Caco-2 (cell line): ENCODE data around the gene SLIT3. TPM values are rescaled to one million over a fixed set of nuclear protein-coding genes. Genes with fewer than 3 reads are reported as not detected.

Experiments
- BruUV-seq: library from RNA; stranded (reverse); fragments of 400-500 nt; replicated peaks from 2 replicates; lab custom pipeline; 2021; lab: Mats Ljungman, UMichigan
- CTCF ChIA-PET: fragments of 300-600 bp; sonication (Branson Sonifier 250); formaldehyde crosslinking; loops from one replicate; lab custom pipeline; 2022; ENCODE audit warnings: antibody characterized with exemption; lab: Charles Lee
- POLR2A ChIA-PET: fragments of 300-600 bp; sonication (Branson Sonifier 250); formaldehyde crosslinking; loops from one replicate; lab custom pipeline; 2022; ENCODE audit warnings: antibody characterized with exemption; lab: Charles Lee
- DNase-seq, 2 experiments: peaks; one replicate each; pipeline versions ENCODE4 v3.0.0 to v3.0.0-alpha.2; 2020 to 2022
- H3K27me3 ChIP-seq: replicated peaks from 2 replicates; pipeline ENCODE4 v1.6.0; 2011; ENCODE audit warnings: low read length; ENCODE audit not compliant: control insufficient read depth, insufficient read depth
- H3K36me3 ChIP-seq: 2 replicates; pipeline ENCODE4 v1.5.1; 2011; ENCODE audit warnings: low read length; ENCODE audit not compliant: control insufficient read depth, insufficient read depth
- H3K4me1 ChIP-seq: fragments of 250-450 bp; sonication (Bioruptor Pico); 2 replicates; pipeline ENCODE4 v1.5.1; 2020; ENCODE audit warnings: mild to moderate bottlenecking
- H3K4me3 ChIP-seq: 2 replicates; pipeline ENCODE4 v1.5.1; 2011; ENCODE audit warnings: low read depth, mild to moderate bottlenecking, control low read depth, low read length
- H3K9me3 ChIP-seq: fragments of 250-450 bp; sonication (Bioruptor Pico); 2 replicates; pipeline ENCODE4 v1.5.1; 2020; ENCODE audit warnings: mild to moderate bottlenecking, moderate library complexity
- H3K27ac Mint-ChIP-seq: one replicate; pipeline ENCODE4 v1.8.0; 2022; ENCODE audit warnings: mixed read lengths; ENCODE audit not compliant: unreplicated experiment
- H3K27me3 Mint-ChIP-seq: one replicate; pipeline ENCODE4 v1.8.0; 2022; ENCODE audit warnings: mixed read lengths; ENCODE audit not compliant: insufficient read depth, unreplicated experiment
- H3K36me3 Mint-ChIP-seq: one replicate; pipeline ENCODE4 v1.8.0; 2022; ENCODE audit warnings: mild to moderate bottlenecking, mixed read lengths; ENCODE audit not compliant: insufficient read depth, unreplicated experiment
- H3K4me1 Mint-ChIP-seq: one replicate; pipeline ENCODE4 v1.8.0; 2022; ENCODE audit warnings: low read depth, mixed read lengths; ENCODE audit not compliant: unreplicated experiment
- H3K4me3 Mint-ChIP-seq: one replicate; pipeline ENCODE4 v1.8.0; 2022; ENCODE audit warnings: mild to moderate bottlenecking, moderate library complexity, mixed read lengths; ENCODE audit not compliant: unreplicated experiment
- H3K9me3 Mint-ChIP-seq: one replicate; pipeline ENCODE4 v1.8.0; 2022; ENCODE audit warnings: mixed read lengths; ENCODE audit not compliant: unreplicated experiment
- CTCF ChIP-seq, 2 experiments: fragments of 200-600 bp in 1 of 2; IDR thresholded peaks; 1 replicate in 1 of 2; 2 replicates in 1 of 2; pipeline versions ENCODE4 v1.5.1 to v1.8.0; 2011 to 2022; ENCODE audit warnings: antibody characterized with exemption in 1 of 2, control low read depth in 1 of 2, inconsistent platforms in 1 of 2, low read depth in 1 of 2, low read length in 1 of 2, mild to moderate bottlenecking in 1 of 2, moderate library complexity in 1 of 2; ENCODE audit not compliant: insufficient read depth in 1 of 2, severe bottlenecking in 1 of 2, unreplicated experiment in 1 of 2
- intact Hi-C: fragments of 100-400 bp; cut with micrococcal nuclease; formaldehyde crosslinking; loops from one replicate; pipeline ENCODE4 v1.10.0; 2022; ENCODE audit not compliant: unreplicated experiment
- total RNA-seq: library from RNA; stranded (reverse); gene quantifications from 2 replicates; pipeline ENCODE4 v1.2.3, GENCODE V29; 2022

Gene SLIT3
- total RNA-seq, 1 experiment from 2014 or later = 2.1 TPM

GRCh38 chr5:168827636-168828035 lies 473.3 kb downstream of the SLIT3 start:
- H3K27me3 Mint-ChIP-seq = peaks cover 3% of the 10 kb centered on the region
- ChIA-PET POLR2A (no interaction called here), CTCF (no interaction called here)
- no peaks in the 10 kb centered on the region for H3K36me3 ChIP-seq
- intact Hi-C loops = no loop called here
- H3K4me1 Mint-ChIP-seq = no peaks in the 10 kb centered on the region
- H3K9me3 Mint-ChIP-seq = no peaks in the 10 kb centered on the region
- no peak for DNase-seq
- H3K27ac Mint-ChIP-seq = no peak overlapping the region
- BruUV-seq = no TSS peak
- H3K27me3 ChIP-seq = no peaks in the 10 kb centered on the region
- no peak overlapping the region for H3K4me3 Mint-ChIP-seq
- no peaks in the 10 kb centered on the region for H3K9me3 ChIP-seq
- H3K4me3 ChIP-seq = no peak overlapping the region
- no peaks in the 10 kb centered on the region for H3K36me3 Mint-ChIP-seq
- no peak for TF ChIP-seq CTCF (IDR thresholded peaks at IDR 0.05; ENCODE audit: insufficient read depth in 1 of 2, low read depth in 1 of 2, low read length in 1 of 2, severe bottlenecking in 1 of 2, unreplicated experiment in 1 of 2)
- no peaks in the 10 kb centered on the region for H3K4me1 ChIP-seq

- POLR2A ChIA-PET = no interaction called here
- Histone ChIP-seq H3K9me3 (no peaks in the 10 kb centered on the region), H3K4me1 (no peaks in the 10 kb centered on the region), H3K27me3 (no peaks in the 10 kb centered on the region), H3K36me3 (no peaks in the 10 kb centered on the region), H3K4me3 (no peak overlapping the region)
- no peak overlapping the region for H3K27ac Mint-ChIP-seq
- no peak for DNase-seq
- intact Hi-C loops = no loop called here
- no peaks in the 10 kb centered on the region for H3K36me3 Mint-ChIP-seq
- H3K9me3 Mint-ChIP-seq = no peaks in the 10 kb centered on the region
- TF ChIP-seq CTCF (IDR thresholded peaks at IDR 0.05; ENCODE audit: insufficient read depth in 1 of 2, low read depth in 1 of 2, low read length in 1 of 2, severe bottlenecking in 1 of 2, unreplicated experiment in 1 of 2) = no peak
- CTCF ChIA-PET = no interaction called here
- H3K4me3 Mint-ChIP-seq = no peak overlapping the region
- peaks cover 3% of the 10 kb centered on the region for H3K27me3 Mint-ChIP-seq
- H3K4me1 Mint-ChIP-seq = no peaks in the 10 kb centered on the region
- BruUV-seq = no TSS peak
These were observed 474.7 kb downstream of the SLIT3 start for GRCh38 chr5:168826246-168826725.

GRCh38 chr5:168822745-168823281 lies 478.1 kb downstream of the SLIT3 start:
- intact Hi-C loops = no loop called here
- Histone ChIP-seq H3K9me3 (no peaks in the 10 kb centered on the region), H3K36me3 (no peaks in the 10 kb centered on the region), H3K4me1 (no peaks in the 10 kb centered on the region), H3K27me3 (0 out of 2 replicates have a peak, but pooled peaks cover 1% of the 10 kb centered on the region), H3K4me3 (no peak overlapping the region)
- TF ChIP-seq CTCF (IDR thresholded peaks at IDR 0.05; ENCODE audit: insufficient read depth in 1 of 2, low read depth in 1 of 2, low read length in 1 of 2, severe bottlenecking in 1 of 2, unreplicated experiment in 1 of 2) = no peak
- BruUV-seq = no TSS peak
- ChIA-PET POLR2A (no interaction called here), CTCF (no interaction called here)
- Mint-ChIP-seq H3K4me1 (no peaks in the 10 kb centered on the region), H3K27me3 (peaks cover 3% of the 10 kb centered on the region), H3K27ac (no peak overlapping the region), H3K9me3 (no peaks in the 10 kb centered on the region), H3K4me3 (no peak overlapping the region), H3K36me3 (no peaks in the 10 kb centered on the region)
- no peak for DNase-seq
